ENCODE data around the gene TENM3.

Gene TENM3

GRCh38 chr4:182827166-182827565 is 584.0 kb downstream of the TENM3 start:
- DNase-seq = no peak

DNA sequence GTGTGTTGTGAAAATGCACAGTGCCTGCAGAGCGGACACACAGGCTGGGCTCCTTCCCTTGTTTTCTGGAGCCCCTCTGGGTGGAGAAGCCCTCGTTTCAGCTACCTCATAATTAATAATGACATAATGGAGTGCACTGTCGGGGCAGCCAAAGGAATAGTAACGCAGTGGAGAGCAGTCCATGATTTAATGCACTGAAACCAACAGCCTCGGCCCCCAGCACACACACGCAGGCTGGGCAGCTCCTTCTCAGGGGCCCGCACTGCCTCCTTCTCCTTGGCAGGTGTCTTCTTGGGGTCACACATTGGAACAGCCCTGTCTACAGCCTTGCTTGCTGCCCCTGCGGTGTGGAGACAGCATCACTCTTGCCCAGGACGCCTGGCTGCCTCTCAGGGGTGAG is 584.8 kb downstream of the TENM3 start:
- no peak for DNase-seq

DNA sequence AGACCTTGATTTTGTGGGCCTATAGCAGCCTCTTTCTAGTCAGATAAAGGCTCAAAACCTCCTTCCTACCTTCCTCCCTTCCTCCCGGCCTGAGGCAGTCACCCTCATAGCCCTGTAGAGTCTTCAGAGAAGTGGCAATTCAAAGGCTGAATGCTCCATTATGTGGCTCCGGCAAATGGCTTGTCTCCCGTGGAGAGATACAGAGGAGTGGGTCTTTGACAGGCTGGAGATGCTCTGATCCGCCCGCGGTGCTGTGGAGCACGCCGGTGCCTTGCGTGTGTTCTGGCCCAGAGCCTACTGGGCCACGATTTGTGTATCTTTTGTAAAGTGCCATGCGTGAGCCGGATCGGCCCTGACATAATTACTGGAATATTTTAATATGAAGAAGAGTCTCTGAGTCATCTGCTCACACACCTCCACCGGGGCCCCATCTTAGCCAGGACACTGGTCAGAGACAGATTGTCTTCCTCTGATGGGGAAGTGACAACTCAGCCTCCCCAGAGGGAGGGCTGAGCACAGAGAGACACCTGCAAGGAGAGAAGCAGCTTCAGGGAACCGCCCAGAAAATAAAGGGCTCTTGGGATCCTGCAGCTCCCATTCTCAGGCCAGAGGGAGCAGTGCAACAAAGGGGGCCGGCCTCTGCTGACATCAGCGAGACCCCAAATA is 585.3 kb downstream of the TENM3 start:
- DNase-seq = no peak

GRCh38 chr4:182829196-182829595 is 586.0 kb downstream of the TENM3 start:
- DNase-seq = no peak

GRCh38 chr4:182831376-182831775 is 588.2 kb downstream of the TENM3 start:
- DNase-seq = no peak

GRCh38 chr4:182832352-182833120 is 589.3 kb downstream of the TENM3 start:
- DNase-seq = no peak

DNA sequence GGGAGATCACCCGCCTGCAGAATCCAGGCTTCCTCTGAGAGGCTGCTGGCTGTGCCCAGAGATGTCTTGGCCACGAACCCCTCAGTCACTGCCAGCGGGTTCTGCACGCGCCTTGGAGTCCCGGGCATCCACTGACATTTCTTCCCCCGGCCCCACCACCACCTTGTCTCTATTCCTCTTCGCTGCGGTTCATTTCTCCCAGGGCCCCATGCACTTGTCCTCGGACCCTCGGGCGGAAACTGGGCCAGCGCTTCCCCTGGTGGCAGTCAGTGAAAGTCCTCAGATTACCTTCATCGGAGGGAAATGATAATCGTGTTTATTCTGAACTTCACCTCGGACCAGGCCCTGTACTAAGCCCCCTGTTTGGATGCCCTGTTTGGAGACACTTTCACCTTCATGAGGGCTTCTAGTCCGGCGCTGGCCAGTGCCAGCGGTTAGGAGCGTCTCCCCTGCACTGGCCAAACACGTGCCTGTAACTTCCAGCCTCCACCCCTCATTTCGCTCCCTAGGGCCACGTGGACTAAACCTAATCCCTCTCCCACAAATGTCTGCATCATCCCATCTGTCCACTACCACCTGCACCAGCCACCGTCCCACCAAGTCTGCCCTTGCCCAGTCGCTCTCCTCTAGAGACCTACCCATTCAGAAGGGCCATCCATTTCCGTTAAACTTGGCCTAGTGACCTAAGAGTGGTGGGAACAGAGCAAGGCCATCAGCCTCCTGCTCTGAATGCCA is 592.0 kb downstream of the TENM3 start:
- no peak for DNase-seq

DNA sequence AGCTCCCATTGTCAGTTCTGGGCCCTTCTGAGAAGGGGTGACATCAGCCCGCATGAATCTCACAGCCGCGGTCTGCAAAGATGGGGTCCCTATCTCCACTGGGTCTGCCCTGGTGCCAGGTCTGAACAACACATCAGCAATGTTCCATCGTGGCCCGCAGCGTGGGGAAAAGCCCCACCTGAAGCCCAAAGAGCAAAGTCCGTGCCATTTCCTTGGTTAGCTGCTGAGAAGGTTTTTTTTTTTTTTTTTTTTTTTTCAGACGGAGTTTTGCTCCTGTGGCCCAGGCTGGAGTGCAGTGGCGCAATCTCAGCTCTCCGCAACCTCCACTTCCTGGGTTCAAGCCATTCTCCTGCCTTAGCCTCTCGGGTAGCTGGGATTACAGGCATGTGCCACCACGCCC is 594.6 kb downstream of the TENM3 start:
- DNase-seq = no peak

DNA sequence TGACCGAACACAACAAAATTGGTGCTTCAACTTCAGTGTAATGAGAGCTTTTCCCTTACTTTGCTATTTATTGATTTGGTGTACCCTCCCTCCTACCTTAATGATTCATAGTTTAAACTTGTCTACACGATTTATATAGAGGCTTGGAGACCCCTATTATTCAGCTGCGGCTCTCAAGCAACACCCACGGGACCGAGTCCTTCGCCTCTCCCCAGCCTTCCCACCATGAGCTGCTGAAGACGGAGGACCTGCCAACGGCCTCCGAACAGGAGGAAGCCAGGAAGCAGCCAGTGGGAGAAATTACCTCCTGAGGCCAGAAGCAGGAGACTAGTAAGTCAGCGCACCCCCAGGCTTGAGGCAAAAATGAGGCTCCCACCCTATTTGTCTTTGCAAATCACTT is 595.3 kb downstream of the TENM3 start:
- DNase-seq = no peak

- no peak for DNase-seq
Observed at GRCh38 chr4:182839256-182839655, 596.1 kb downstream of the TENM3 start.

GRCh38 chr4:182840108-182840507 is 596.9 kb downstream of the TENM3 start:
- no peak for DNase-seq

- no peak for DNase-seq
Observed at GRCh38 chr4:182842104-182842600, 599.0 kb downstream of the TENM3 start.

GRCh38 chr4:182842759-182843390 is 599.7 kb downstream of the TENM3 start:
- no peak for DNase-seq

- DNase-seq = no peak
Observed at GRCh38 chr4:182843808-182844325, 600.7 kb downstream of the TENM3 start.

DNA sequence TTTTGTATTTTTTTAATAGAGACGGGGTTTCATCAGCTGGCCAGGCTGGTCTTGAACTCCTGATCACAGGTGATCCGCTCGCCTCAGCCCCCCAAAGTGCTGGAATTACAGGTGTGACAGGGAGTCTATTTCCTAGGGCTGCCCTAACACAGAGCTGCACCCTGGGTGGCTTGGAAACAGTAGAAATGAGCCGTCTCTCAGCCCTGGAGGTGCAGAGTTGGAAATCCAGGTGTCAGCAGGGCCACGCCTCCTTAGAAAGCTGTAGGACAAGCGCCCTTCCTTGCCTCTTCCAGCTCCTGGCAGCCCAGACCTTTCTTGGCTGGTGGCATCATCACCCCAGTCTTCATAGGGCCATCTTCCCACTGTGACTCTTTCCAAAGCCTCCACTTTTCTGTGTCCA is 602.4 kb downstream of the TENM3 start:
- no peak for DNase-seq

- no peak for DNase-seq
Observed at GRCh38 chr4:182846036-182846435, 602.8 kb downstream of the TENM3 start.

DNA sequence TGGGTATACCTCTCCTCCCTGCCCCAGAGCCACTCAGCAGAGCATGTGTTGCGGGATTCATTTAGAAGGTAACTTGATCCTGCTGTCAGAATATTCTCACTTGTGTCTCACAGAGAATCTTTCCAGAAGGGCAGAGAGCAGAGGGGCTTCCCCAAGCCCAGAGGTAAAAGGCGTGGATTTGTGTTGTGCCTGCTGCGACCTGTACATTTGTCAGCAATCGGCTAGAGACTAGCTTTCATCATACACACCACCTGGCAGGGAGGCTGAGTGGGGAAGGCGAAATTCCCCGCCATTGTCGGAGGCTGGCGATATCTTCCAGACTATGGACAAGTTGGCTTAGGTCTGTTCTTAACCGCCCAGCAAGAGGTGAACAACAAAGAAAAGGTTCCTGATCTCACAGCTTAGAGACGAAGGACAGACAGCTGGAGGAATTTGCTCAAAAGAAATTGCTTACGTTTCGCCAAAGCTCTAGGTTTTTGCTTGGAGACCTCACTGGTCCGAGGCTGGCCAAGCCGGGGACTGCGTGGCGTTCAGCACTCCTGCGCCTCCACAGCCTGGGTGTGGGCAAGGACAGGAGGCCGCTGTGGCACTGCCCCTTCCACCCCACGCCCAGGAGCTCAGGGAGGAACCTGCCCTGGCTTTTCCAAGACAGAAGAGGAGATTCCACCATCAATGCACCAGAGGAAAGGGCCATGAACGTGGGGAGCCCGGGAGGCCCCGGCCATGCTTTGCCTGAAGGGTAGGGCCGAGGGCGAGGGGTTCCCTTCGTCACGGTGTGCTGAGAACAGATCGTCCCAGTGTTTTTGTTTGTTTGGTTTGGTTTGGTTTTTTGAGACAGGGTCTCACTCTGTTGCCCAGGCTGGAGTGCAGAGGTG is 604.6 kb downstream of the TENM3 start:
- no peak for DNase-seq

- no peak for DNase-seq
Observed at GRCh38 chr4:182848685-182849084, 605.5 kb downstream of the TENM3 start.

Data from NCI-H524 treated with DMSO at 0.1 percent for 48 hours (cell line).